ENCODE data around the gene ADCY9.

ADCY9 gene

DNA sequence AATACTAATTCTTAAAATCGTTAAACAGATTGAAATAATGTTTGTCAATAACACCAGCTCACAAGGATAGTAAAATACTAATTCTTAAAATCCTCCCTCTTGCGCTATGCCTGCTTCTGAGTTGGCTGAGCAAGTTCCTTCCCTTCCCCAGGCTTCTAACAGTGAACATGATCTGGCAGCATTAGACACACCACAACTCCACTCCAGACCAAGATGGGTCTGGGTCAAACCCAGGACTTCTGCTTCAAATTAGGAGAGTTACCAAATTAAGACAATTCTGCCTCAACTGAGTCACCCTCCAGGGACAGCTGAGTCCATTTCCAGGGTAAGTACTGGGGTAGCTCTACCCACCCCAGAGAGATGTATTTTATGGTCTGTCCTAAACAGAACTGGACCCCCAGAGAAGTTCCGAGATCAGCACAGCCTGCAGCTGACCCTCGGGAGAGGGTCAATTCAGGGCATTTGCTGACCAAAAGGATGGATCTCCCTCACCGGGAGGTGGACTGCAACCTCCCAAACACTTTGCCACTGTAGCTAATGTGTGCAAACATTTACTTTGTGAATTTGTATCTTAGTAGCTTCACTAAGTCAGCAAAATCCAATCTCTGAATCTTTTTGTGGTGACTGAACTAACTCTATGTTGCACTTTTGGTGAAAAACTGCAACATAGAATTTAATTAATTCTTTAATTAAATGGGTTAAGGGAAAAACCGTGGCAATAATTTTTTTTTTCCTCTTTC lies 48.8 kb downstream of the ADCY9 start:
- TF ChIP-seq, protein P1, sequence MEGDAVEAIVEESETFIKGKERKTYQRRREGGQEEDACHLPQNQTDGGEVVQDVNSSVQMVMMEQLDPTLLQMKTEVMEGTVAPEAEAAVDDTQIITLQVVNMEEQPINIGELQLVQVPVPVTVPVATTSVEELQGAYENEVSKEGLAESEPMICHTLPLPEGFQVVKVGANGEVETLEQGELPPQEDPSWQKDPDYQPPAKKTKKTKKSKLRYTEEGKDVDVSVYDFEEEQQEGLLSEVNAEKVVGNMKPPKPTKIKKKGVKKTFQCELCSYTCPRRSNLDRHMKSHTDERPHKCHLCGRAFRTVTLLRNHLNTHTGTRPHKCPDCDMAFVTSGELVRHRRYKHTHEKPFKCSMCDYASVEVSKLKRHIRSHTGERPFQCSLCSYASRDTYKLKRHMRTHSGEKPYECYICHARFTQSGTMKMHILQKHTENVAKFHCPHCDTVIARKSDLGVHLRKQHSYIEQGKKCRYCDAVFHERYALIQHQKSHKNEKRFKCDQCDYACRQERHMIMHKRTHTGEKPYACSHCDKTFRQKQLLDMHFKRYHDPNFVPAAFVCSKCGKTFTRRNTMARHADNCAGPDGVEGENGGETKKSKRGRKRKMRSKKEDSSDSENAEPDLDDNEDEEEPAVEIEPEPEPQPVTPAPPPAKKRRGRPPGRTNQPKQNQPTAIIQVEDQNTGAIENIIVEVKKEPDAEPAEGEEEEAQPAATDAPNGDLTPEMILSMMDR (IDR thresholded peaks at IDR 0.05; ENCODE audit: low read depth, low read length, poor library complexity, severe bottlenecking): no peak
- TF ChIP-seq EZH2phosphoT487 (IDR thresholded peaks at IDR 0.05; ENCODE audit: borderline replicate concordance, low read length): no peak
- H3K4me1 ChIP-seq (ENCODE audit: control insufficient read depth, low read length): no peaks in the 10 kb centered on the region
- H3K4me2 ChIP-seq (ENCODE audit: low read length): no peak overlapping the region

DNA sequence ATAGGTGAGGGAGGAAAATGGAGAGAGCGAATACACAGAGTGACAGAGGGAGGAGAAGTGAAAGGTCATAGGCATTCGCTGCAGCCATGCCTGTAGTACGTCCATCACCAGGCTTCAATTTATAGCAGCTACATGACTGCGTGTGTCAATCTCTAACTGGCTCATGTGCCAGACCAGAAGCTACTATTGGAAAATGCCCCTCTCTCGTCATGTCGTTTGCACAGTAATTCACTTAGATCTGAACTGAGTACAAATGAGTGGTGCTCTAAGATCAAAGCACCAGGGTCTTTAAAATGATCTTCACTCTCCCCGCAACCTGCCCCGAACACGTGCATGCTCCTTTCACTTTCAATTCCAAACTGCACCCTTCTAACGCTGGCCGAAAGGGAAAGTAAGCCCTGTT lies 51.3 kb downstream of the ADCY9 start:
- H3K27me3 ChIP-seq (ENCODE audit: control insufficient read depth, low read length): 0 out of 2 replicates have a peak, but pooled peaks cover 2% of the 10 kb centered on the region
- H3K4me2 ChIP-seq (ENCODE audit: low read length): no peak overlapping the region
- no peak overlapping the region for H3K27ac ChIP-seq (ENCODE audit: low read depth, low read length)
- no peak overlapping the region for H3K4me3 ChIP-seq (ENCODE audit: low read length)
- no peaks in the 10 kb centered on the region for H3K9me2 ChIP-seq (replicated peaks; ENCODE audit: control insufficient read depth, low read length)
- no peaks in the 10 kb centered on the region for H3K79me2 ChIP-seq (ENCODE audit: control insufficient read depth, low read length)
- H3K9me3 ChIP-seq (ENCODE audit: control insufficient read depth, insufficient read depth, low read length): peaks cover 11% of the 10 kb centered on the region; the same call in 1 of the 2 replicates
- no peaks in the 10 kb centered on the region for H3K36me3 ChIP-seq (ENCODE audit: control insufficient read depth, low read length)
- H3K4me1 ChIP-seq (ENCODE audit: control insufficient read depth, low read length): no peaks in the 10 kb centered on the region
- no peaks in the 10 kb centered on the region for H4K20me1 ChIP-seq (ENCODE audit: control insufficient read depth, insufficient read depth, low read depth, low read length)
- no peaks in the 10 kb centered on the region for H3F3A ChIP-seq (ENCODE audit: control insufficient read depth, insufficient read depth)
- TF ChIP-seq, protein P1 (IDR thresholded peaks at IDR 0.05; ENCODE audit: low read depth, low read length, poor library complexity, severe bottlenecking): no peak
- no peak for TF ChIP-seq EZH2phosphoT487 (IDR thresholded peaks at IDR 0.05; ENCODE audit: borderline replicate concordance, low read length)

More for the DNA sequence above, 48.8 kb downstream of the ADCY9 start:
- Histone ChIP-seq H3K9me2 (replicated peaks; ENCODE audit: control insufficient read depth, low read length) (no peaks in the 10 kb centered on the region), H3K27me3 (ENCODE audit: control insufficient read depth, low read length) (0 out of 2 replicates have a peak, but pooled peaks cover 2% of the 10 kb centered on the region), H3K36me3 (ENCODE audit: control insufficient read depth, low read length) (no peaks in the 10 kb centered on the region), H3K4me3 (ENCODE audit: low read length) (no peak overlapping the region), H3K27ac (ENCODE audit: low read depth, low read length) (no peak overlapping the region), H3F3A (ENCODE audit: control insufficient read depth, insufficient read depth) (no peaks in the 10 kb centered on the region), H3K9me3 (ENCODE audit: control insufficient read depth, insufficient read depth, low read length) (no peaks in the 10 kb centered on the region), H4K20me1 (ENCODE audit: control insufficient read depth, insufficient read depth, low read depth, low read length) (no peaks in the 10 kb centered on the region), H3K79me2 (ENCODE audit: control insufficient read depth, low read length) (no peaks in the 10 kb centered on the region)

DNA sequence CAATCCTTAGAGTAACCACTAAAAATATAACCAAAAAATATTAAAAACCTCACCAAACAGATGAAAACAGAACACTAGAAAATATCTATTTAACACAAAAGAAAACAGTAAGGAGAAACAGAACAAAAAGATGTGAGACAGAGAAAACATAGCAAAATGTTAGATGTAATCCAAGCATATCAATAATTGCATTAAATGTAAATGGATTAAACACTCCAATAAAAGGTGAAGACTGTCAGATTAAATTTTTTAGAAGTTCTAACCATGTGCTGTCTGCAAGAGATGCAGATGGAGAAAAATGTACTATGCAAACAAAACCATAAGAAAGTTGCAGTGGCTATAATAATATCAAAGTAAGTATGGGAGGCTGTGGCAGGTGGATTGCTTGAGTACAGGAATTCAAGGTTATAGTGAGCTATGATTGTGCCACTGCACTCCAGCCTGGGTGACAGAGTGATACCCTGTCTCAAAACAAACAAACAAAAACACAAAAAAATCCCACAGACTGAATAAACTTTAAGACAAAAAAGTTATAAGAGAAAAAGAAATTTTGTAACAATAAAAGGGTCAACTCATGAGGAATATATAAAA lies 53.9 kb downstream of the ADCY9 start:
- Histone ChIP-seq H3K9me3 (ENCODE audit: control insufficient read depth, insufficient read depth, low read length) (peaks cover 11% of the 10 kb centered on the region; the same call in 1 of the 2 replicates), H3K79me2 (ENCODE audit: control insufficient read depth, low read length) (no peaks in the 10 kb centered on the region), H3K36me3 (ENCODE audit: control insufficient read depth, low read length) (no peaks in the 10 kb centered on the region), H4K20me1 (ENCODE audit: control insufficient read depth, insufficient read depth, low read depth, low read length) (no peaks in the 10 kb centered on the region), H3K4me1 (ENCODE audit: control insufficient read depth, low read length) (no peaks in the 10 kb centered on the region), H3K4me3 (ENCODE audit: low read length) (no peak overlapping the region), H3K27ac (ENCODE audit: low read depth, low read length) (no peak overlapping the region), H3F3A (ENCODE audit: control insufficient read depth, insufficient read depth) (no peaks in the 10 kb centered on the region), H3K27me3 (ENCODE audit: control insufficient read depth, low read length) (no peaks in the 10 kb centered on the region), H3K9me2 (replicated peaks; ENCODE audit: control insufficient read depth, low read length) (no peaks in the 10 kb centered on the region), H3K4me2 (ENCODE audit: low read length) (no peak overlapping the region)
- TF ChIP-seq EZH2phosphoT487 (IDR thresholded peaks at IDR 0.05; ENCODE audit: borderline replicate concordance, low read length): no peak
- TF ChIP-seq, protein P1 (IDR thresholded peaks at IDR 0.05; ENCODE audit: low read depth, low read length, poor library complexity, severe bottlenecking): no peak

Data from DOHH2 (cell line).